ENCODE measurements around the gene STK32C.
A peak's percentile ranks its signal among the peaks of the same experiment; 100 is the strongest.

The STK32C gene

DNA sequence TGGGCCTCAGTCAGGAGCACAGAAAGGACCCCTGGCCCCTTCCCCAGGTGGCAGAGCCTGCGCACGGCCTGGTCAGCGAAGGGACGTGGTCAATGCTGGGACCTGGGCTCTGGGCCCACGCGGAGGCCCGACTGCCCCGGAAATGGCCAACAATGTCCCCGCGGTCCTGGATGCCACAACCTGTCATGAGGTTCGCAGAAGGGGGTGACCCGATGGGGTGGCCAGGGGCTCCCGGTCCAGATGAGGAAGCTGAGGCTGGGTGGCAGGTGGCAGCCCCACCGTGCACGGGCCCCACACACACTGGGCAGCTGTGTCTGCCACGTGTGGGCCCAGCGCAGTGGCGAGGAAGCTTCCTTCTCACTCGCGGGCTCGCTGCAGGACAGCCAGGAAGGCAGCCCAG is 71.6 kb downstream of the STK32C start:
- no peak for FAIRE-seq
- no peak for DNase-seq (ENCODE audit: insufficient read length, low spot score)

DNA sequence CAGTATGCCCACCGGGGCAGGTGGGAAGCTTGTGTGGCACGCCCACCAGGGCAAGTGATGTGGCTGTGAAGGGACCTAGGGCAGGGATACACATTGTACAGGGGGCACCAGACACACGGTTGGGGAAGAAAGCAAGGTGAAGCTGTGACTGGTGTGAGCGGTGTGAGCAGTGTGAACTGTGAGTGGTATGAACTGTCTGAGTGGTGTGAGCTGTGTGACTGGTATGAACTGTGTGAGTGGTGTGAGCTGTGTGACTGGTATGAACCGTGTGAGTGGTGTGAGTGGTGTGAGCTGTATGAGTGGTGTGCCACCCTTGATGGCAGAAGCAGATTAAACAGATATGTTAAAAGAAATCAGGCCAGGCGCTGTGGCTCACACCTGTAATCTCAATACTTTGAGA is 72.9 kb downstream of the STK32C start:
- DNase-seq (ENCODE audit: insufficient read length, low spot score) (no peak), FAIRE-seq (peak; percentile 33)

DNA sequence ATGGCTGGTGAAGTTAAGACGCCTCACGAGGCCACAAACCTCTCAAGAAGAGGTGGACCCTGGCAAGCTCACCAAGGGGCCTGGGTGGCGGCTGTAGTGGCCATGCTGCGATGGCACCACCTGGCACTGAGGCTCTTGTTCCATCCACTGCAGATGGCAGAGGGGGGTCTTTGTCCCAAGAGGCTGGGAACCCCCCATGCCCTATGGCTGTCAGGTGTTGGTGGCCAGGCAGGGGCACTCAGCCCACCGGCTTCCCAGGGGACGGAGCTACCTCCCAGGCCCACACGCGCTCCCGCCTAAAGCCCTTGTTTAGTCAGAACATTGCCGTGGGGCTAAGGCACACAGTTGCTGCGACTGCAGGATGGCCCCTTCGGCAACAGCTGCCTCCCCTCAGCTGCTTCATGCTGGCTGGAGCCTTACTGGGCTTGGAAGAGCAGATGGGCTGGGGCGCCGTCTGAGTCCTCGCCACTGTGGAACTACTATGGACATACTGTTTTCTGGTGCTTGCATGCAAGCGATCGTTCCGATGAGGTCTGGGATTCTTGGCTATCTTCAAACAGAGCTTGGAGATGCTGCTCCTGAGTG is 74.2 kb downstream of the STK32C start:
- DNase-seq (ENCODE audit: insufficient read length, low spot score) (no peak), FAIRE-seq (no peak)

DNA sequence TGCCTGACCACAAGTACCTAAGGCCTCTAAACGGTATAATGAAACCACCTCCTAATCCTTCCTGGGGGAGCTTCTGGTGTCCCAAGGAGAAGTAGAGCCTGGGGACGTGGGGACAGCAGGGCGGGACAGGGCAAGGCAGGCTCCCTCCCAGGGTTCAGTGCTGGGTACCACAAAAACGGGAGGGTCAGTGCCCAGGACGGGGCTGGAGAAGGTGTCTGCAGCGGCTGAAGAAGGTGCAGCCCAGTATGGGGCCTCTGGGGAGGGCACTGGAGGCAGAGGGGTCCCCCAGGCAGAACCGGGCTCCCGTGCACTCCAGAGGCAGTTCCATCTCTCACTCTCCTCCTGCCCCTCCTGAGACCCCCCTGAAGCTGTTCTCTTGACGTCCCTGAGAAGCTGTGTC is 74.8 kb downstream of the STK32C start:
- FAIRE-seq (no peak), DNase-seq (ENCODE audit: insufficient read length, low spot score) (no peak)

DNA sequence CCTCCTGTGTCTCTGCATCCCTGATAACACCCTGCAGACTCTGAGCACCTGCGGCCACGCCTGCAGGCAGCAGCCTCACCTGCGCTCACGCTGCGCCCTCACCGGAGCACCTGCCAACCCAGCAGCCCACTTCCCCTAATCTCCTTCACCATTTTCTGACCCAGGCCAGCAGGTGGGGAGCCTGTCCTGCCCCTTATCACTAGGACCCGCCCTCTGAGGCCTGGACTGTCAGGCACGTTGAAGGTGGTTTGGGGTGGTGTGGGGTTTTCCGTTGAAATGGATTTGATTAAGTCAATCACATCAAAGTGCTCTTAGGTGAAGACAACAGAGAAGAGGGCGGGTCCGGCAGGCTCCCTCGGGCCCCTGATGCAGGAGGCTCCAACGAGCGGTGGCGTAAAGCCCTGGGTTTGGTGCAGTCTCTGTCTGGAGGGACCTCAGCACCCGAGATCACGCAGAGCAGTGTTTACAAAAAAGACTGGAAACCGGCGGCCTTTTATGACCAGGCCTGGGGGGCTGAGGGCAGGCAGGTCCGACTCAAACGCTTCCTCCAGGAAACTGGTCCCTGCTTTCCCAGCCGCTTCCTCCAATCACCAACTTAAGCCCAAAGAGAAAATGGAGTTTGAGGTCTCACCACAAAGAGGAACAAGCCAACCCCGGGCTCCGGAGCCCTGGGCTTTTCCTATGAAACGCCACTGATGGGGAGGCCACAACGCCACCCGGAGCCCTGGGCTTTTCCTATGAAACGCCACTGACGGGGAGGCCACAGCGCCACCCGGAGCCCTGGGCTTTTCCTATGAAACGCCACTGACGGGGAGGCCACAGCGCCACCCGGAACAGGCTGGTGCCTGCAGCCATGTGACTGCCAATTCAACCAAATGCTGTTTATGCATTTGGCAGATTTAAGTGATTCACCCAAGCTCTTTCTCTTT is 75.5 kb downstream of the STK32C start:
- no peak for FAIRE-seq
- DNase-seq (ENCODE audit: insufficient read length, low spot score) = no peak

DNA sequence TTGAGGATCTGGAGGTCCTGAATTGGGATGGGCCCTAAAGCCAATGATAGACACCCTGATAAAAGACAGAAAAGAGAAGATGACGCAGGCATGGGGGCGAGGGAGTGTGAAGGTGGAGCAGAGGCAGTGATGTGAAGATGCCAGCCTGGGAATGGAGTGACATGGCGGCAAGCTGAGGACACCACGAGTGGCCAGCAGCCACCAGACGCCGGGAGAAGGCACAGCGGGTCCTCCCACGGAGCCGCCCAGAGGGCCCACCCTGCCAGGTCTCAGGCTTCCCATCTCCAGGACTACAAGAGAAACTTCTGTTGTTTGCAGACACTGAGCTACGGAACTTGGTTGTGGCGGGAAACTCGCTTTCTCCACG is 76.1 kb downstream of the STK32C start:
- FAIRE-seq = no peak

DNA sequence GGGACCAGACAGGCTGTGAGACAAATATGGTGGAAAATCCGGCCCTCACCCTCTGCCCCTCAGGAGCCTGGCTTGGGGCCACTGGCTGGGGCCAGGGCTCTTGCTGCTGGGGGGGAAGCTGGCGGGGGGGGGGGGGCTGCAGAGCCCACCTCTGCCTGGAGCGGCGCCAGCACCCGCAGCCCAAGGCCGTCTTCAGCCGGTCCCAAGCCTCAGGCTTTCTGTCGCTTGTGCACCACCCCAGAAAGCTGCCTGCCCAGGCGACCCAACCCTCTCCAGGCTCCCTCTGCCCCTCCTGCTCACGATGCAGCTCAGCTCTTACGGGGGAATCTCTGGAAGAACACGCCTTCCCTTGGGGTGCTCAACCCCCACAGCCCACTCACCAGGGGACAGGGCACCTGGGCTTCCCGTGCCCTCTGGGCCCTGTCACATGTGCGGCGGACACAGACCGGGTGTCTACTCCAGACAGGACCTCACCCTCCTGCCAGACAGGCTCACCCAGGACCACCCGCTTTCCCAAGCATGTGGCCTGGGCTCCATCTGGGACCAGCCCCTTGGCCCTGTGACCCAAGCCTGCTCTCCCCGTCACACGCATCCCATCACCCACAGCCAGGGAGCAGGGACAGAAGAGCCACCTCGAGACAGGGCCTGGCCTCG is 77.1 kb downstream of the STK32C start:
- DNase-seq (ENCODE audit: insufficient read length, low spot score) (no peak), FAIRE-seq (no peak)

More for the DNA sequence above, 76.1 kb downstream of the STK32C start:
- no peak for DNase-seq (ENCODE audit: insufficient read length, low spot score)

DNA sequence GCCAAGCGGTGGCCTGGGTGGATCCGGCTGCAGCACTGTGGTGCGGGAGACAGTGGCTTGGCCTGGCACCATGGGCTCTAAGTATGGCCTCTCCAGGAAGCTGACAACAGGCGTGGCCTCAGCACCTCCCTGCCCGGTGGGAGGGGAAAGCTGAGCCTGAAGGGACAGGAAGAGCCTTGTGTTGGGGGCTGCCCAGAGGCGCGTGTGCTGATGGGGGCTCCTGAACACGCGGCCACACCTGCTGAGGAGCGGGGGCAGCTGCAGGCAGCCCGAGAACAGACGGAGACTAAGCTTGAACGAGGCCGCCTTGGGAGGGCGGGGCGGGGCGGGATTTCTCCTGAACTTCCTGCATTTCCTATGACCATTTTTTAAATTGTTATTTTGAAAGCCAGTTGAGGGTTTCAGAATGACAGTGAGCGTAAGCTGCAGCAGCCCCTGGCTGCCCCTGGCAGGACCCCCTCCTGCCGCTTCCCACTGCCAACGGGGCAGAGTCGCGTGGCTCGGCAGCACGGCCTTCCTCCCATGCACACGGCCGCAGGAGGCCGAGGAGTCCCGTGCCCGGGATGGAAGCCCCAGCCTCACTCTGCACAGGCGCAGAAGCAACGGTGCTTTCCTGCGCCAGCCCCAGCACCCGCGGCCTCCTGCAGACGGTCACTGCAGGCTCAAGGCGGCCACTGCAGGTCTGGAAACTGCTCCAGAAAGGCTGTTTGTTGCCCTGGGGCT is 77.8 kb downstream of the STK32C start:
- DNase-seq (ENCODE audit: insufficient read length, low spot score) (no peak), FAIRE-seq (no peak)

DNA sequence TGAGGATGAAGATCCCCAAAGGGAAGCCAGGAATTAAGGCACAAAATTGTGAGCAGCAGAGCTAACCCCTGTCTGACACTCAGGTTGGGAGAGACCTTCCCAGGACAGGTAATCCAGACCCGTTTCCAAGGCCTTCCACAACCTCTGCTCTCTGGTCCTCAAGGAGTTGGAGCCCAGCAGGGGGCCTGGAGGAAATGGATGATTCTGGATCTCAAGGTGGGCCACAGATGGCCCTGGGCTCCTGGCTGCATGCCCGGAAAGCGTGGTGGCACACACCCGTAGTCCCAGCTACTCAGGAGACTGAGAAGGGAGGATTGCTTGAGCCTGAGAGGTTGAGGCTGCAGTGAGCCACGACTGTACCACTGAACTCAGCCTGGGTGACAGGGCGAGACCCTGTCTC is 78.7 kb downstream of the STK32C start:
- DNase-seq (ENCODE audit: insufficient read length, low spot score) (no peak), FAIRE-seq (no peak)

DNA sequence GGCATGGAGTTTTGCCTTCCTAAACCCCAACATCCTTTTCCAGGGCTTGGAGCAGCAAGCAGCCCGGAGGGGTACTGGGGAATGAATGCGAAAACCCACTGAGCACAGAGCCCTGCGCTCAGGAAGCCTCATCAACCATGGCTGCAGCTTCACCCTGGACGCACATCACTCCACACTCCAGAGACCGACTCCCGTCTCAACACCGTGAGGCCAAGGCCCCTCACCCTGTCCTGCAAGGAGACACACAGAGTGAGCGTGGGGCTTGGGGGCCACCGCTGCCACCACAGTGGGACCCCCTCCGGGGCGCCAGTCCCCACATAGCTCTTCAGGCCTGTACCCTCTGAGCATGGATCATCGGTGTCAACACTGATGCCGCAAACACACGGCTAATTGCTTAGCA is 79.1 kb downstream of the STK32C start:
- no peak for DNase-seq (ENCODE audit: insufficient read length, low spot score)
- no peak for FAIRE-seq

DNA sequence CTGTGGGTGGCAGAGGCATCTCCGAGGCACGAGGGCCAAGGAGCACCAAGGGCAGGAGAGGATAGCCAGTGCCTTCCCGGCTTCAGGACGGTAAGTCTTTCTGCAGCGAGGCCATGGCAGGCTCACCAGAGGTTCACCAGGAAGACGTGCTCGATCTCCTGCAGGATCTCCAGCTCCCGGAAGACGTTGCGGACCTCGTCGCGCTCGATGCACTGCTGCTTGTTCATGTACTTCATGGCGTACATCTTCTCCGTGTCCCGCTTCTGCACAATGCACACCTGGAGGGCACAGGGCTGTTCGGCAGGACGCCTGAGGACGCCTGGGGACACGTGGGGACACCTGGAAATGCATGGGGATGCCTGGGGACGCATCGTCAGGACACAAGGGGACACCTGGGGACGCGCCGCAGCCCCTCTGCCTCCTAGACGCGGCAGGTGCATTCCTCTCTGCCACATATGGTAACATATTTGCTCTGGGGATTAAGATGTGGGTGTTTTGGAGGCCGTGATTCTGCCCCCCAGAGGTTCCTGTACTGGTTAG is 79.8 kb downstream of the STK32C start:
- no peak for FAIRE-seq
- DNase-seq (ENCODE audit: insufficient read length, low spot score) = no peak

DNA sequence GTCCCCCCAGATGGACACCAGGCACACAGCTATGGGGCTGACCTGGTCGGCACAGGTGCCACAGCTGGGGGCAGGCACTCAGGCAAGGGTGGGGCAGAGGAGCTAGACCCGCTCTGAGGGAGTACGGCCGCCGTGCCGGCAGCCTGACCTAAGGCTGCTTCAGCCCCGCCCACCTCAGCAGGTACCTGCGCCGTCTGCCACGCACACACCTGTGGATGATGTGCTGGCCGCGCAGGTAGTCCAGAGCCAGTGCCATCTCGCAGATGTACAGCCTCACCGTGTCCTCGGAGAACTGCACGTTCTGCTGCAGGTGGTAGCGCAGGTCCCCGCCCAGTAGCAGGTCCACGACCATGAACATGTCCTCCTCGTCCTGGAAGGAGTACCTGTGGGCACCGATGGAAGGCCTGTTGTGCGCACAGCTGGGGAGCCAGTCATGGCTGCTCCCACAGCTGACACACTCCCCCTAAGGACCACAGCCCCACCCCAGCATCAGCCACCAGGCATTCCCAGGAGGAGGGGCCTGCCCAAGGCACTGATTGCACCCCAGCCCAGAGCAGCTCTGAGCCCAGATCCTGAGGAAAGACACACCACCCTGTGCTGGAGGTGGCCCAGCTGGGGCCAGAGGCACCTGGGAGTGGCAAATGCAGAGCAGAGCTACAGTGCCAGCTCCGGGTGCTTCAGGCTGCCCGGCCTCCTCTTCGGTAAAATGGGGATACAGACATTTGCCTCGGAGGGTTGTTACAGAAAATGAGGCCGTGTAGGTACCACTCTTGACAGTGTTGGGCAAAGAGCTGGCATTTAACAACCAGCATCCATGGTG is 81.0 kb downstream of the STK32C start:
- no peak for FAIRE-seq
- DNase-seq (ENCODE audit: insufficient read length, low spot score) = no peak

DNA sequence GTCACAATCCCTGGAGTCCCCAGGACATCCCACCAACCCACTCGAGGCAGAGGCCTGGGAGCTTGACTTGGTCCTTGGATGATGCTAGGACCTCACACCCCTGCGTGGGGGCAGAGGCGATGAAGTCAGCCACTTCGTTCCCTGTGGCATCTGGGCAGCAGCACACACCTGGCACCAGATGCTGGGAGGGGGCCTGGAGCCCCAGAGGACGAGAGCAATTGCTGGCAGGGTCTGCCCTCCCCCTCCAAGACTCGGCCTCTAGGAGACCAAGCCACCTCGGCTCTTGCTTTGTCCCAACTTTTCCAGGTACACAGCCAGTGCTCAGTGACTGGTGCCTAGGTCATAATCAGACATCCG is 81.9 kb downstream of the STK32C start:
- no peak for FAIRE-seq
- no peak for DNase-seq (ENCODE audit: insufficient read length, low spot score)

DNA sequence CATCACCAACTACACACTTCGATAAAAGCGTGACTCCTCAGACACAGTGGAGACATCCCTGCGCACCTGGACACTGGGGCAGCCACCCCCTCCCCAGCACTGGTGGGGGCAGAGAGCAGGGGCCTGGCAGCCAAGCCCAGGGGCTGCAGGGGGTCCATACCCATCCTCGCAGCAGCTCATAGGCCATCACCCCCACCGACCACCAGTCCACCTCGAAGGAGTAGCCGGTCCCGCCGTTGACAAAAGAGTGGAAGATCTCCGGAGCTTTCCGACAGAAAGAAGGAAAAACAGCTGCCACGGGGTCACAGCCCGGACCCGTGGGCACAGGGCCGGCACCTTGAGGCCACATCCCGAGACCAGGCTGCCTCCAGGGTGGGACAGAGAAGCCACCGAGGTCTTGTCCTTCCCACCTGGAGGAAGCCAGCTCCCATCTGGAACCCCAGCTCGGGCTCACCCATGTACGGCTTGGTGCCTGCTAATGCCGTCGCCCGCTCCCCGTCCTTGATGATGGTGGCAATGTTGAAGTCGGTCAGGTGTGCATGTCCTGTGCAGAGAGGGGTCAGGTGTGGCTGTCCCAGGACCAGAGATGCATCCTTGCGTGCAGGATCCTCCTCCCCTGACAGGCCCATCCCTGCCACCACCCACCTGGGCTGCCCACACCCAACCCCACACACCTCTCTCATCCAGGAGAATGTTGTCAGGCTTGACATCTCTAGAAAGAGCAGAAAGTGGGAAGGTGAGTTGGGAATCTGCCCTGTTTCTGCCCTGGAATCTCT is 82.5 kb downstream of the STK32C start:
- DNase-seq (ENCODE audit: insufficient read length, low spot score) = no peak
- no peak for FAIRE-seq

DNA sequence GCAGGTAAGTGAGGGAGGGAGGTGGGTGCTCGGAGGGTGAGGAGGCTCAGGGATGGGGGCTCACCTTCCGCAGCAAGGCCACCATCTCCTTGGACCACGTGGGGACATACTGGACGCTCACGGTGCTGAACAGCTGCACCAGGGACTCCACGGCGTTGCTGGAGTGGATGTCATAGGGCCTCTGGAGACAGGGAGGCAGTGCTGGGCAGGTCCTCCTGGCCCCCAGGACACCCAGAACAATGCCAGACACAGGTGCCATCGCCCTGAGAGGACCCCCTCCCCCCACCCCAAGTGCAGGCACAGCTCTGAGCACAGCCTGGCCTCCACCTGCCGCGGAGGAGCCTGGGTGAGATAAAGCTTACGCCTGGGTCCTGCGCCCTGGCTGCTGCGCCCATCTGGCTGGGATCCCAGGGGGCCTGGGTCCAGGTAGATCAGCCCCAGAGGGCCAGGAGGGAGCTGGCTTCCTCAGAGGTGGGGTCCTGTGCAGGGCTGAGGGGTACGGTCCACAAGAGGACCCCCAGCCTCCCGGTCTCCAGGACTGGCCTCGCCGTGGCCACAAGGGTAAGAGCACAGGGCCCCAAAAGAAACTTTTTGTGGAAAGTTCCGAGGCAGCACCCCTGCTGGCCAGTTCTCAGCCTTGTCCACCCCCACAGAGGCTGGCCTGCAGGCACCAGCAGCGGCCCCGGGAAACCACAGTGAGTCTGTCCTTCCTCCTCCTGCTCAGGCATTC is 83.2 kb downstream of the STK32C start:
- FAIRE-seq = no peak
- no peak for DNase-seq (ENCODE audit: insufficient read length, low spot score)

DNA sequence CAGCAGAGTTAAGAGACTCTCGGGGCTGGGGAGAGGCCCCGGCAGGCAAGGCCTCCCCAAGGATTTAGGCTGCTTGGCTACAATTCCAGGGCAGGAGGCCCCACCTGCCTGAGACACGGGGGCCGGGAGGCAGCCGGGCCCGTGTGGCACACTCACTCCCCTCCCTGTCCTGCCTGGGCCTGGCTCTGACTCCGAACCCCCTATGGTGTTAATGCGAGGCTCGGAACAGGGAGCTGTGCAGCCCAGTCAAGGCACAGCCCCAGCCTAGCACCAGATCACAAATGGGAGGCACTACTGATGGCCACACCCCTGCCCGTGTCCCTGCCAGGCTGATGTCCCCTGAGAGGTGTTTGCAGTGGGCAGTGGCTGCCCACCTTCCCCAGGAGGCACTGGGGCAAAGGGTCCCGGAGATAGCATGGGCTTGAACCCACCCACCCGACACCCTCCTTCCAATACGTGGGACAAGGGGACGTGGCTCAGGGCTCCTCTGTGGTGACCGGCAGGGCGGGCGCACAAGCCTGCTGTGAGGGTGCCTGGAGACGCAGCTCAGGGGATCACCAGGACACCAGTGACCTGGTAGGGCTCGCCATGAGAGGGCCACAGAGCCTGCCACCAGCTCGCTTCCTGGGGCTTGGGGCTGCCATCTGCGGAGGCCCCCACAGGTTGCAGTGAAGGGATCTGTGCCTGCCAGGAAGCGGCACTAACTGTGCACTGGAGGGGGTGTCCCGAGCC is 84.0 kb downstream of the STK32C start:
- no peak for DNase-seq (ENCODE audit: insufficient read length, low spot score)
- FAIRE-seq = no peak

DNA sequence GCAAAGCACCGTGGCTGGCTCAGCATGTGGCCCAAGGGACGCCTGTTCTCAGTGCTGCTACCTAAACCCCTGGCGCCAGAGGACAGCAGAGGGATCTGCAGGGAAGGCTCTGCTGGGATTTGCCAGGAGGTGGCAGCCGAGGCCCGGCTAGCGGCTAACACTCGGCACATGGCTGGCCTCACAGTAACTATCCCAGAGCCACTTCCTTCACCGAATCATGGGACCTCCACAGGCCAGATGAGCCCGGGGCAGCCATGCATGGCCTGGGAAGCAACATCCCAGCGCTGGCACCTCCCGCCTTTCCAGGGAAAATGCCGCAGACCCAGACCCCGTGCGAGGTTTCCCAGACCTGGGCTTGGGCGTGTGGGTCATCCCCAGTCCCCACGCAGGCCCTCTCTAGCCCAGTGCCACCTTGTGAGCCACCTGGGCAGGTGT is 84.6 kb downstream of the STK32C start:
- peak; percentile 46 for FAIRE-seq
- peak; percentile 70 for DNase-seq (ENCODE audit: insufficient read length, low spot score)

DNA sequence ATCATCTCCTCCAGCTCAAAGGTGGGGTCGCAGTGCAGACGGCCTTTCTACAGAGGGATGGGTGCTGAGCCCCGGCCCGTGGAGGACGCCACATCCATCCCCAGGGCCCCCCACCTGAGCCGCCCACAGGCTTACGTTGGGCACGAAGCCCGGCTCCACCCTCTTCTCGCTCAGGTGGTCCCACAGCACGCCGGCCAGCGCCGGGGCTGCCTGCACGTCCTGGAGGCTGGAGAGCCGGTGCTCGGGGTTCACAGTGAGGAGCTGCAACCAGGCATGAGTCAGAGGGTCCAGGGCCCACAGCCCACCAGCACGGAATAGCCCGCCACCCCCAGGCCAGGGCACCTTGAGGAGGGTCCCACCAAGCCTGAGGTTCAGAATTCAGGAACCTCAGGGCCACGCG is 85.0 kb downstream of the STK32C start:
- FAIRE-seq = no peak
- no peak for DNase-seq (ENCODE audit: insufficient read length, low spot score)
